Calu3 (cell line): ENCODE measurements around the gene FGF5. TPM values are rescaled to one million over a fixed set of nuclear protein-coding genes. Genes with fewer than 3 reads are reported as not detected.
"Not testable (repeated sequence)": the region's sequence is repeated elsewhere in the genome, so short reads cannot be mapped to it uniquely, and the experiment has no call there.

ENCODE experiments used
- BruUV-seq: library from RNA; stranded (reverse); fragments of 400-500 nt; replicated peaks from 2 replicates; lab custom pipeline; 2021; lab: Mats Ljungman, UMichigan
- CTCF ChIA-PET: fragments of 300-600 bp; sonication (Branson Sonifier 250); formaldehyde crosslinking; loops from one replicate; lab custom pipeline; 2022; ENCODE audit warnings: antibody characterized with exemption; lab: Charles Lee
- DNase-seq: peaks from one replicate; pipeline ENCODE4 v3.0.0; 2022
- H3K27ac Mint-ChIP-seq: one replicate; pipeline ENCODE4 v1.8.0; 2022; ENCODE audit warnings: mixed read lengths; ENCODE audit not compliant: unreplicated experiment
- H3K27me3 Mint-ChIP-seq: one replicate; pipeline ENCODE4 v1.8.0; 2022; ENCODE audit warnings: mixed read lengths; ENCODE audit not compliant: unreplicated experiment
- H3K36me3 Mint-ChIP-seq: one replicate; pipeline ENCODE4 v1.8.0; 2022; ENCODE audit warnings: mild to moderate bottlenecking, moderate library complexity, mixed read lengths; ENCODE audit not compliant: insufficient read depth, unreplicated experiment
- H3K4me1 Mint-ChIP-seq: one replicate; pipeline ENCODE4 v1.8.0; 2022; ENCODE audit warnings: mild to moderate bottlenecking, low read depth, mixed read lengths; ENCODE audit not compliant: unreplicated experiment
- H3K4me3 Mint-ChIP-seq: one replicate; pipeline ENCODE4 v1.8.0; 2022; ENCODE audit warnings: mild to moderate bottlenecking, low read depth, moderate library complexity, mixed read lengths; ENCODE audit not compliant: unreplicated experiment
- H3K9me3 Mint-ChIP-seq: one replicate; pipeline ENCODE4 v1.8.0; 2022; ENCODE audit warnings: low read depth, mixed read lengths; ENCODE audit not compliant: unreplicated experiment
- CTCF ChIP-seq: fragments of 200-600 bp; IDR thresholded peaks from one replicate; pipeline ENCODE4 v1.8.0; 2022; ENCODE audit warnings: antibody characterized with exemption; ENCODE audit not compliant: unreplicated experiment
- intact Hi-C: fragments of 100-400 bp; cut with micrococcal nuclease; formaldehyde crosslinking; loops from one replicate; pipeline ENCODE4 v1.10.0; 2022; ENCODE audit not compliant: unreplicated experiment
- total RNA-seq: library from RNA; stranded (reverse); gene quantifications from 2 replicates; pipeline ENCODE4 v1.2.3, GENCODE V29; 2022

FGF5 gene
- total RNA-seq, 1 experiment from 2014 or later: 0.50 TPM

- H3K4me3 Mint-ChIP-seq: no peak overlapping the region
- no peak for DNase-seq
- H3K27ac Mint-ChIP-seq: no peak overlapping the region
Measured at GRCh38 chr4:80237992-80238391, 28.5 kb upstream of the FGF5 start.

GRCh38 chr4:80239480-80240150, 26.8 kb upstream of the FGF5 start:
- H3K9me3 Mint-ChIP-seq: no peaks in the 10 kb centered on the region
- no peak for TF ChIP-seq CTCF
- CTCF ChIA-PET: no interaction called here
- BruUV-seq: no TSS peak
- H3K4me1 Mint-ChIP-seq: peaks cover 10% of the 10 kb centered on the region
- no peak overlapping the region for H3K4me3 Mint-ChIP-seq
- intact Hi-C loops: no loop called here
- no peaks in the 10 kb centered on the region for H3K36me3 Mint-ChIP-seq
- DNase-seq: no peak
- no peak overlapping the region for H3K27ac Mint-ChIP-seq
- H3K27me3 Mint-ChIP-seq: no peaks in the 10 kb centered on the region

More at GRCh38 chr4:80237992-80238391, 28.5 kb upstream of the FGF5 start:
- CTCF ChIA-PET: no interaction called here
- peaks cover 10% of the 10 kb centered on the region for H3K4me1 Mint-ChIP-seq
- no TSS peak for BruUV-seq
- intact Hi-C loops: no loop called here
- H3K36me3 Mint-ChIP-seq: no peaks in the 10 kb centered on the region
- no peaks in the 10 kb centered on the region for H3K27me3 Mint-ChIP-seq
- no peak for TF ChIP-seq CTCF
- no peaks in the 10 kb centered on the region for H3K9me3 Mint-ChIP-seq

GRCh38 chr4:80240976-80241375, 25.5 kb upstream of the FGF5 start:
- no peak for DNase-seq
- H3K4me3 Mint-ChIP-seq: no peak overlapping the region
- intact Hi-C loops: no loop called here
- H3K36me3 Mint-ChIP-seq: no peaks in the 10 kb centered on the region
- CTCF ChIA-PET: no interaction called here
- H3K4me1 Mint-ChIP-seq: peaks cover 4% of the 10 kb centered on the region
- no peaks in the 10 kb centered on the region for H3K9me3 Mint-ChIP-seq
- no peaks in the 10 kb centered on the region for H3K27me3 Mint-ChIP-seq
- TF ChIP-seq CTCF: no peak
- BruUV-seq: no TSS peak
- H3K27ac Mint-ChIP-seq: no peak overlapping the region

GRCh38 chr4:80243274-80244018, 23.0 kb upstream of the FGF5 start:
- no peak overlapping the region for H3K27ac Mint-ChIP-seq
- TF ChIP-seq CTCF: no peak
- CTCF ChIA-PET: no interaction called here
- H3K36me3 Mint-ChIP-seq: no peaks in the 10 kb centered on the region
- no peaks in the 10 kb centered on the region for H3K4me1 Mint-ChIP-seq
- H3K27me3 Mint-ChIP-seq: no peaks in the 10 kb centered on the region
- H3K9me3 Mint-ChIP-seq: no peaks in the 10 kb centered on the region
- no TSS peak for BruUV-seq
- no peak overlapping the region for H3K4me3 Mint-ChIP-seq
- intact Hi-C loops: no loop called here
- no peak for DNase-seq

- H3K9me3 Mint-ChIP-seq, H3K4me3 Mint-ChIP-seq, H3K4me1 Mint-ChIP-seq, intact Hi-C loops, H3K36me3 Mint-ChIP-seq, DNase-seq, H3K27me3 Mint-ChIP-seq, H3K27ac Mint-ChIP-seq, CTCF ChIA-PET, BruUV-seq: not testable (repeated sequence)
Measured at GRCh38 chr4:80247484-80247883, 19.0 kb upstream of the FGF5 start.
